Fibroblast of mammary gland (primary cell): ENCODE results near the gene EMC6.

Experiments used
- DNase-seq: peaks from one replicate; pipeline ENCODE4 v3.0.0-alpha.2; 2010; ENCODE audit warnings: low read depth
- H3K4me3 ChIP-seq: 2 replicates; pipeline ENCODE4 v1.5.1; 2011; ENCODE audit warnings: low read depth, mild to moderate bottlenecking, low read length, moderate library complexity; ENCODE audit not compliant: control insufficient read depth
- TF ChIP-seq, protein P1 (sequence below): conservative IDR thresholded peaks from 2 replicates; pipeline ENCODE4 v1.5.1; 2011; ENCODE audit warnings: low read depth, low read length, inconsistent platforms; ENCODE audit not compliant: control insufficient read depth, insufficient read depth

EMC6 gene

DNA sequence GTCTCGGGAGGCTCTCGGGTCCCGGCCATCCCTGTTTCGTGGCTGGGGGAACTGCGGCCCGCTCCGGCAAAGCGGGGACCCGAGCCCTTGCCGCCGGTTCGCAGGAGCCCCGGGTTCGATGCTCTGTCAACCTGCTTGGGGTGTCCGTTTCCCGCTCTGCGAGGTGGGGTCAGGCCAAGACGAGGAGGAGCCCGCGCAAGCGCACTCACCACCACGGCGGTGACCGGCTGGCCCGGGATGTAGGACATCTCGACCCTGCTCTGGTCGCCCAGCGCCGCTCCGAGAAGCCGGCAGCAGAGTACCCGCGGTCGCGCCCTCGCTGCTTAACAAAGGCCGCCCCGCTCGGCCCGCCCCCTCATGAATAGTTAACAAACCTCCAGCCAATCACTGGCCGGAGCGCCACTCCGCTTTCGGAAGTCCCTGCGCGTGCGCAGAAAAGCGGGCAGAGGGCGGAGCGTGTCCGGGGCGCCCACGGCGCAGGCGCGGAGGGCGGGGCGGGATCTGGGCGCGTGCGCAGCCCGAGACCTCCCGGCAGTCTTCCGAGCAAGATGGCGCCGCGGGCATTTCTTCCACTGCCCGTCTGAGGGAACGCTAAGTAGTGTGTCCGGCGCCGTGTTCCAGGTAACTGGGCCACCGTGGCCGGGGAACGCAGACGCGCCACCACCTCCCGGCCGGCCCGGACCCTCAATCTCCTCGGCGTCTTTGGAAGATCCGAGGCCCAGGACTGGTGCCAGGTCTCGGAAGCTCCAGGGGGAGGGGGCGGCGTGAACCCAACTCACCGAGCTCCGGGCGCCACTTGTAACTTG, at the start of gene EMC6, which contains the start of gene TAX1BP3:
Gene EMC6, plus strand, starts transcription at position 534 of the 806 bp plus-strand sequence. CDS start 335 bp downstream, outside the sequence.
Gene TAX1BP3, minus strand, starts transcription at position 300 of the 806 bp plus-strand sequence. Its CDS starts 52 bp downstream, at position 248.
- peak within 1 kb of the TSS; percentile 94 for H3K4me3 ChIP-seq
- peak; percentile 95 for DNase-seq
- TF ChIP-seq, protein P1, sequence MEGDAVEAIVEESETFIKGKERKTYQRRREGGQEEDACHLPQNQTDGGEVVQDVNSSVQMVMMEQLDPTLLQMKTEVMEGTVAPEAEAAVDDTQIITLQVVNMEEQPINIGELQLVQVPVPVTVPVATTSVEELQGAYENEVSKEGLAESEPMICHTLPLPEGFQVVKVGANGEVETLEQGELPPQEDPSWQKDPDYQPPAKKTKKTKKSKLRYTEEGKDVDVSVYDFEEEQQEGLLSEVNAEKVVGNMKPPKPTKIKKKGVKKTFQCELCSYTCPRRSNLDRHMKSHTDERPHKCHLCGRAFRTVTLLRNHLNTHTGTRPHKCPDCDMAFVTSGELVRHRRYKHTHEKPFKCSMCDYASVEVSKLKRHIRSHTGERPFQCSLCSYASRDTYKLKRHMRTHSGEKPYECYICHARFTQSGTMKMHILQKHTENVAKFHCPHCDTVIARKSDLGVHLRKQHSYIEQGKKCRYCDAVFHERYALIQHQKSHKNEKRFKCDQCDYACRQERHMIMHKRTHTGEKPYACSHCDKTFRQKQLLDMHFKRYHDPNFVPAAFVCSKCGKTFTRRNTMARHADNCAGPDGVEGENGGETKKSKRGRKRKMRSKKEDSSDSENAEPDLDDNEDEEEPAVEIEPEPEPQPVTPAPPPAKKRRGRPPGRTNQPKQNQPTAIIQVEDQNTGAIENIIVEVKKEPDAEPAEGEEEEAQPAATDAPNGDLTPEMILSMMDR, result no peak

DNA sequence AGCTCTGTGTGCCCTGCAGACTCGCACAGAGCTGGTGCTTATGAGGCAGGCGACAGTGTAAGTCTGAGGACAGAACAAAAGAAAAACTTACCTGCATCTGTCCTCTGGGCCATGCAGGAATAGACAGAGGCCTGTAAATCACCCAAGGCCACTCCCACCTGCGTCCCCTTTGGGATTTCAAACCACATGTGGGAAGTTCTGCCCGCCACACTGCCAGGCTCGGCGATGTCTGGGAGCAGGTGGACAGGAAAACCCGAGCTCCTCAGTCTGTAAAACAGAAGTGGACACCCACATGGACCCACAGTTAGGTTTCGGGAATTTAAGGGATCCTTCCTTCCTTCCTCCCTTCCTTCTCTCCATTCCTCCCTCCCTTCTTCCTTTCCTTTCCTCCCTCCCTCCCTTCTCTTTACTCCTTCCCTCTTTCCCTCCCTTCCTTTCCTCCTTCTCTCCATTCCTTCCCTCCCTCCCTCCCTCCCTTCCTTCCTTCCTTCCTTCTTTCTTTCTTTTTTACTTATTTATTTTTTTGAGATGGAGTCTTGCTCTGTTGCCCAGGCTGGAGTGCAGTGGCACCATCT, 47.4 kb upstream of the EMC6 start:
- no peak for DNase-seq
- TF ChIP-seq, protein P1, result no peak
- no peak overlapping the region for H3K4me3 ChIP-seq

DNA sequence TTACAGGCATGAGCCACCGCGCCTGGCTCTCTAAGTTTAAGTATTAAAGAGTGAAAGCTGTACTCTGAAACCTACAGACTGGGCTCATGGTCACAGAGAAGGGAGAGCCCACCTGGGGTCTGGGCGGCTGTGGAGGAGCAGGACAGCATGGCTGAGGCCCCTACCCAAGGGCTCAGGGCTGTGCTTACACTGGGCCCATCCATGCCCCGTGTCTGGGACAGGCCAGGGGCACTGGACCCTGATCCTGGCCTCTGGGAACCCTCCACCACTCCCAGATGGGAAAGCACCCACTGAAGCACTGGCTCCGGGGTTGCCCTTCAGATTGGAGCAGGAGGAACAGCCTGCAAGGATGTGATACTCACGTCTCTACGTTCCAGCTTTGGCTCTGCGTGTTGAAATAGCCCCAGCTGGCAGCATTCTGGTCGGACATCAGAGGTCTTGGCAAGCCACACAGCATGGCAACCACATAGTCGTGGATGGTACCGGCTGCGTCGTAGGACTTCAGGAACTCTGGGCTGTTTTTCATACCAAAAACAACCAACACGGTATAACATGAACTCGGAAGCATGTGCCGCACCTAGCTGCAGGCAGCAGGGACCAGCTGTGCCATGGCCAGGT, 45.5 kb upstream of the EMC6 start:
- TF ChIP-seq, protein P1, result no peak
- DNase-seq, result no peak
- H3K4me3 ChIP-seq, result no peak overlapping the region

DNA sequence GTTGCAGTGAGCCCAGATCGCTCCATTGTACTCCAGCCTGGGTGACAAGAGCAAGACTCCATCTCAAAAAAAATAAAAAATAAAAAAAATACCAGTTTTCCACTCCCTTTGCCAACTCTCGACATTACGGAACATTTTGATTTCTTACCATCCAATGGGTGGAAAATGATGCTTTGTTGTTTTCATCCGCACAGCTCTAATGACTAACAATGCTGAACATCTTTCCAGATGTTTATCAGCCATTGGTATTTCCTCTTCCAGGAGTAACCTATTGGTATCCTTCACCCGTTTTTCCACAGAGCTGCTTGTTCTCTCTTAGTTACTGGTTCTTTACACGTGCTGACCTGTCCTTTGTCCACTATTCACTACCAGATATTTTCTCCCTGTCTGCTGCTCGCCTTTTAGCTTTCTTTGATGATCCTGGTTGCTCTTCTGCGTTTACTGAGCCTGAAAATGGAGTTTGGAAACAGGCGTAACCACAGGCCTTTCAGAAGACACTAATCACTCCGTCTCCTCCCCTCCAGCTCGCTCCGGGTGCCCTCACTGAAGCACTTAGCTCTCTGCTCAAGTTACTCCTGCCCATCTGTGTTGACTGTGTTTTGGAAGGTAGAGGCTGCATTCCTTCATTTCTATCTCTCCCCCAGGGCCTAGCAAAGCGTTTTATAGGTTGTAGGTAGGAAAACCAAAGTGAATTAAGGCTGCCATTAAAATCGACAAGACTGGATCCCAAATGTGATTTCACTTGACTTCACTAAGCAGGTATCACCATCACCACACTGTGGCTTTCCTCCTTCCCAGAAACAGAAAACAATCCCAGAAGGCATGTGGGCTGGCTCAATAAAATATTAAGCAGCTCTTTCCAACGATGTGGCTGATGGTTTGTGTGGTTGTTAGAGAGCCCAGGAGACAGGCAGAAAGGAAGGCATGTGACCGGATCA, 41.5 kb upstream of the EMC6 start:
- DNase-seq, result no peak
- TF ChIP-seq, protein P1, result no peak
- no peak overlapping the region for H3K4me3 ChIP-seq

DNA sequence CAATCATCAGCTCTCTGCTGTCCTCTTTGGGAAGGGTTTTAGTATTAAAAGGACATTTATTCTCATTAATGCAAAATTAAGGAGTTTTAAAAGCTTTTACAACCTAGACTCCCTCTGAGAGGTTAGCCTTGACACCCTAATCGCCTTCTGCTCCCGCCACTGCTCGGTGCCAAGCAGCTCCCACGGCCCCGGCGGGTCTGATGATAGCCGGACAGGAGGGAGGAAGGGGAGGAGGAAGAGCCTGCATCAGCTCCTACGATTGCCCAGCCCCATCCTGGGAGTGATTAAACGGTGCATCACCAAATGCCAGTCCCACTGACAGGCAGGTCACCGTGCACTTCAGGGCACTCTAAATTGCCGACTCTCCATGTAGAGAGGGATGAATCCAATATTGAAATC, 40.8 kb upstream of the EMC6 start:
- DNase-seq, result no peak
- TF ChIP-seq, protein P1, result no peak
- H3K4me3 ChIP-seq, result no peak overlapping the region

GRCh38 chr17:3630781-3631180, 37.8 kb upstream of the EMC6 start:
- no peak for DNase-seq
- TF ChIP-seq, protein P1, result no peak
- H3K4me3 ChIP-seq, result no peak overlapping the region
